22Rv1 (cell line): ENCODE measurements around the gene PRKAG3.

Source experiments
- CTCF ChIP-seq: fragments of 450-650 bp; IDR thresholded peaks from 2 replicates; pipeline ENCODE4 v1.5.1; 2017; ENCODE audit warnings: mild to moderate bottlenecking
- ZFX ChIP-seq: fragments of 450-650 bp; IDR thresholded peaks from 2 replicates; pipeline ENCODE4 v1.6.1; 2017; ENCODE audit warnings: antibody characterized with exemption, borderline replicate concordance

DNA sequence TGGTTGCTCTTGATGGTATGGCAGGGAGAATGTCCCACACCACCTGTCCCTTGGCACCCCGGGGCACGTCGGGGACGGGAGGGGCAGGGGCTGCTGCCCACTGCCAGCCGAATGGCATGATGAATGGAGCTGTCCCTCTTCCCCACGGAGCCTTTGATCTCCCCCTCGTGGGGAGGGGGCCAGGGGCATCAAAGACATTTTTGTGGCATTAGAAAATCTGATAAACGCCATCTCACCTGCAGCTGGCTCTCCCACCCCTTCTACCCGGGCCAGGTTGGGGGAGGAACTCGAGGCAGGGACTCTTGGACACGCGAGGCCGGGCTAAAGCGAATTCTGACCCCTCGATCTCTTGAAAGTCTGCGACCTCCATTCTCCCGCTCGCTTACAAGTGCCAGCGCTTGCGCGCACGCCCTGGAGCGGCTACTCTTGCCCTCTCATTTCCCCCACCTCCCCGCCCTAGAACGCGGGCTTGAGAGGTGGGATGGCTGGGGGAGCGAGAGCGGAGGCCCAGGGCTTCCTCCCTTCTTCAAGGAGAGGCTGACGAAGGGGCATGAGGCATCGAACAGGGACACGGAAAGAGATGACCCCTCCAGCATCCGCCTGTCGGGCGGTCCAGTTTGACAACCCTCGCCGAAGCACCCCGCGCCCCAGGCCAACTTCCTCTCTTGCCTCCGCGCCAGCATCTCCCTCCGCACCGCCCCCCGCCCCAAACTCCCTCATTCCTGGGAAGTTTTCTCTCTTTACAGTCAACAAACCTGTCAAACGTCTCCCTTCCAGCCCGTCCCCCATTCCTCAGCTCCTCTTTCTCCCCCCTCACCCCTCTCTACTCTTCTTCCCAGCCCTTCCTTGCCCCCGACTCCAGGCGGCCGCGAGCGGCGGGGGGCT lies 27.3 kb upstream of the PRKAG3 start:
- no peak for TF ChIP-seq CTCF
- no peak for TF ChIP-seq ZFX
